GM20431 (cell line): Measurements from ENCODE around the gene SPOCK3.
"Not testable (repeated sequence)": the region's sequence is repeated elsewhere in the genome, so short reads cannot be mapped to it uniquely, and the experiment has no call there.

Source experiments
- in situ Hi-C: fragments of 300-500 bp; cut with MseI, MboI; formaldehyde crosslinking; loops from one replicate; pipeline ENCODE4 v1.15.0; 2020; ENCODE audit warnings: low sequenced_read_pairs; ENCODE audit not compliant: unreplicated experiment

Gene SPOCK3

GRCh38 chr4:166839615-166840251, 394.6 kb downstream of the SPOCK3 start:
- in situ Hi-C loops, result no loop called here

GRCh38 chr4:166838975-166839614, 395.2 kb downstream of the SPOCK3 start:
- in situ Hi-C loops, result no loop called here

GRCh38 chr4:166836865-166837264, 397.4 kb downstream of the SPOCK3 start:
- in situ Hi-C loops, result no loop called here

- in situ Hi-C loops, result no loop called here
These were observed 406.7 kb downstream of the SPOCK3 start for GRCh38 chr4:166827629-166828028.

- in situ Hi-C loops, result no loop called here
These were observed 407.1 kb downstream of the SPOCK3 start for GRCh38 chr4:166827167-166827566.

- in situ Hi-C loops, result no loop called here
These were observed 410.4 kb downstream of the SPOCK3 start for GRCh38 chr4:166823848-166824247.

- in situ Hi-C loops, result no loop called here
These were observed 411.2 kb downstream of the SPOCK3 start for GRCh38 chr4:166823126-166823525.

- in situ Hi-C loops, result no loop called here
These were observed 411.9 kb downstream of the SPOCK3 start for GRCh38 chr4:166822386-166822785.

GRCh38 chr4:166816890-166817289, 417.4 kb downstream of the SPOCK3 start:
- in situ Hi-C loops, result no loop called here

- in situ Hi-C loops, result no loop called here
These were observed 425.9 kb downstream of the SPOCK3 start for GRCh38 chr4:166808380-166808779.

GRCh38 chr4:166802346-166802745, 431.9 kb downstream of the SPOCK3 start:
- in situ Hi-C loops, result no loop called here

- in situ Hi-C loops, result no loop called here
These were observed 436.2 kb downstream of the SPOCK3 start for GRCh38 chr4:166798126-166798525.

- in situ Hi-C loops, result no loop called here
These were observed 456.5 kb downstream of the SPOCK3 start for GRCh38 chr4:166777760-166778159.

GRCh38 chr4:166763018-166763417, 471.3 kb downstream of the SPOCK3 start:
- in situ Hi-C loops, result no loop called here

- in situ Hi-C loops, result no loop called here
These were observed 492.6 kb downstream of the SPOCK3 start for GRCh38 chr4:166741742-166742141.

GRCh38 chr4:166739215-166739614, 495.1 kb downstream of the SPOCK3 start:
- in situ Hi-C loops, result not testable (repeated sequence)

GRCh38 chr4:166737430-166737829, 496.9 kb downstream of the SPOCK3 start:
- in situ Hi-C loops, result no loop called here

- in situ Hi-C loops, result no loop called here
These were observed 498.7 kb downstream of the SPOCK3 start for GRCh38 chr4:166735553-166735952.

GRCh38 chr4:166734797-166735196, 499.5 kb downstream of the SPOCK3 start:
- in situ Hi-C loops, result no loop called here

GRCh38 chr4:166733686-166734085, 500.6 kb downstream of the SPOCK3 start:
- in situ Hi-C loops, result no loop called here

GRCh38 chr4:166726832-166727231, 507.5 kb downstream of the SPOCK3 start:
- in situ Hi-C loops, result no loop called here

GRCh38 chr4:166724369-166724768, 509.9 kb downstream of the SPOCK3 start:
- in situ Hi-C loops, result no loop called here
